ENCODE measurements around the gene TMEM51.

DNA sequence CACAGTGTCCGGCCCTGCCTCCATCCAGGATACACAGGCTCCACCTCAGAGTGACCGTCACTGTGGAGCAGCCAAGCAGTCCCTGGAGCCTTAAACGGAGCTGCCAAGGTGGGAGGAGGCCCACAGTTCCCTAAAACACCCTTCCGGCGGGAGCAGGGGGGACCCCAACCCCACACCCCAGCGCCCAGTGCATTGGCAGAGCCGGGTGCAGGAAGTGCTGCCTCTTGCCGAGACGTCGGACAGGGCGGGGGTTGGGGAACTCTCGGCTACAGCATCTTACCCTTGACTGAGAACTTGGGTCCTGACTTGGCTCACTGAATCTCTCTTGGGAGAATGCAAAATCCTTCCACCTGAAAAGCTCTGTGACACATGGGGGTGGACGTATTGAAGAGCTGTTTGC lies 38.7 kb upstream of the TMEM51 start:
- TF ChIP-seq, protein P1, sequence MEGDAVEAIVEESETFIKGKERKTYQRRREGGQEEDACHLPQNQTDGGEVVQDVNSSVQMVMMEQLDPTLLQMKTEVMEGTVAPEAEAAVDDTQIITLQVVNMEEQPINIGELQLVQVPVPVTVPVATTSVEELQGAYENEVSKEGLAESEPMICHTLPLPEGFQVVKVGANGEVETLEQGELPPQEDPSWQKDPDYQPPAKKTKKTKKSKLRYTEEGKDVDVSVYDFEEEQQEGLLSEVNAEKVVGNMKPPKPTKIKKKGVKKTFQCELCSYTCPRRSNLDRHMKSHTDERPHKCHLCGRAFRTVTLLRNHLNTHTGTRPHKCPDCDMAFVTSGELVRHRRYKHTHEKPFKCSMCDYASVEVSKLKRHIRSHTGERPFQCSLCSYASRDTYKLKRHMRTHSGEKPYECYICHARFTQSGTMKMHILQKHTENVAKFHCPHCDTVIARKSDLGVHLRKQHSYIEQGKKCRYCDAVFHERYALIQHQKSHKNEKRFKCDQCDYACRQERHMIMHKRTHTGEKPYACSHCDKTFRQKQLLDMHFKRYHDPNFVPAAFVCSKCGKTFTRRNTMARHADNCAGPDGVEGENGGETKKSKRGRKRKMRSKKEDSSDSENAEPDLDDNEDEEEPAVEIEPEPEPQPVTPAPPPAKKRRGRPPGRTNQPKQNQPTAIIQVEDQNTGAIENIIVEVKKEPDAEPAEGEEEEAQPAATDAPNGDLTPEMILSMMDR (conservative IDR thresholded peaks at IDR 0.05 in 1 of 2, IDR thresholded peaks at IDR 0.05 in 1 of 2; ENCODE audit: extremely low read depth in 1 of 2, insufficient read depth in 1 of 2, low read depth in 1 of 2, low read length in 2 of 2) = no peak
- TF ChIP-seq EZH2 (IDR thresholded peaks at IDR 0.05; ENCODE audit: borderline replicate concordance, low read length) = no peak

All from mammary epithelial cell (primary cell).